Posterior vena cava (tissue), 2 donors: ENCODE results near the gene ACVRL1. TPM values are rescaled to one million over a fixed set of nuclear protein-coding genes. Genes with fewer than 3 reads are reported as not detected.

Experiments used
- DNase-seq: peaks from one replicate; pipeline ENCODE4 v3.0.0-alpha.2; 2020; ENCODE audit warnings: low spot score
- intact Hi-C, 2 donors: fragments of 100-400 bp; cut with DNase I; formaldehyde crosslinking; loops; one replicate each; pipeline versions ENCODE4 v1.14.1 to v1.14.2; 2022 to 2023
- total RNA-seq, 2 donors: library from RNA; stranded (reverse); fragmentation: NEBNext Ultra II Directional; extraction: Animal tissue kit (Norgen Biotek cat#: 25700); gene quantifications; one replicate each; pipeline ENCODE4 v1.2.1, GENCODE V29; 2021
- donor health status: DM: yes; HTN: yes; CAD: no.
- donor health status: DM: yes; HTN: yes; CAD: no.

Gene ACVRL1
- total RNA-seq, 2 donors from 2014 or later = 74.4 to 95.7 TPM

DNA sequence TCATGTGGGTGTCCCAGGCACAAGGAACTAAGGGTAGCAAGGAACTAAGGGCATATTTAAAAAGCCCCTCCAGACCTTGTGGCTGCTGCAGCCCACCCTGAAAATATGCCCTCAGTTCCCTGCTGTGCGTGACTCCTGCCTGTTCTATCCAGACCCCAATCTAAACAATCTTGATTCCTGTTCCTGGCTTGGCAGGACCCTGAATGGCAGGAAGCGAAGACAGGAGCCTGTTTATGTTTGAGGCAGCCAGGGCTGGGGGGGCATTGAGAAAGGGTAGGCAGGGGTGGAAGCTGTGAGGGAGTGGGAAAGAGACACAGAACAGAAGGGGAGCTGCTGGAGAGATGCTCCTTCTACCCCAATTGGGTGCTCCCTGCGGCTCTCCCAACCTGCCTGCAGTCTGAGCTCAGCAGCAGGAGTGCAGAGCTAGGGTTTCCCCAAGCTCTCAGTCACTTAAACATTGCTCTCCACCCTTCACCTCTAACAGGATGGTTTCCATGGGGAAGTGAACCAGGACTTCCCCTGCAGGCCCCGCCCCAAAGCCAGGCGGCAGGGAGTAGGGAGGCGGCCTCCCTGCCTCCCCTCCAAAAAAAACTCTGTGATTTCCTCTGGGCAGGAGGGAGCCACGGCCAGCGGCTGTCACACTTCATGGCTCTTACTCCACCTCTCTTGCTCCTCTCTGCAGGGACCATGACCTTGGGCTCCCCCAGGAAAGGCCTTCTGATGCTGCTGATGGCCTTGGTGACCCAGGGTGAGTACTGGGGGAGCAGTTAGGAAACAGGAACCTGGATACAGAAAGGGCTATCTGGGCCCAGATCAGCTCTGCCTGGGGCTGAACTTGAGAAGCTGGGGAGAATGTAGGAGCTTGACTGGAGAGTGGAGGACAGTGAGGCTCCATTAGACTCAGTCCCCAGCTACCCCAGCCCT, 4.7 kb downstream of the ACVRL1 start:
- peak; percentile 57 for DNase-seq
- intact Hi-C loops = loop anchor here in 1 of 2 donors (10.0 kb wide), 1 partner anchor 73 kb away; no protein-coding TSS in a partner anchor

DNA sequence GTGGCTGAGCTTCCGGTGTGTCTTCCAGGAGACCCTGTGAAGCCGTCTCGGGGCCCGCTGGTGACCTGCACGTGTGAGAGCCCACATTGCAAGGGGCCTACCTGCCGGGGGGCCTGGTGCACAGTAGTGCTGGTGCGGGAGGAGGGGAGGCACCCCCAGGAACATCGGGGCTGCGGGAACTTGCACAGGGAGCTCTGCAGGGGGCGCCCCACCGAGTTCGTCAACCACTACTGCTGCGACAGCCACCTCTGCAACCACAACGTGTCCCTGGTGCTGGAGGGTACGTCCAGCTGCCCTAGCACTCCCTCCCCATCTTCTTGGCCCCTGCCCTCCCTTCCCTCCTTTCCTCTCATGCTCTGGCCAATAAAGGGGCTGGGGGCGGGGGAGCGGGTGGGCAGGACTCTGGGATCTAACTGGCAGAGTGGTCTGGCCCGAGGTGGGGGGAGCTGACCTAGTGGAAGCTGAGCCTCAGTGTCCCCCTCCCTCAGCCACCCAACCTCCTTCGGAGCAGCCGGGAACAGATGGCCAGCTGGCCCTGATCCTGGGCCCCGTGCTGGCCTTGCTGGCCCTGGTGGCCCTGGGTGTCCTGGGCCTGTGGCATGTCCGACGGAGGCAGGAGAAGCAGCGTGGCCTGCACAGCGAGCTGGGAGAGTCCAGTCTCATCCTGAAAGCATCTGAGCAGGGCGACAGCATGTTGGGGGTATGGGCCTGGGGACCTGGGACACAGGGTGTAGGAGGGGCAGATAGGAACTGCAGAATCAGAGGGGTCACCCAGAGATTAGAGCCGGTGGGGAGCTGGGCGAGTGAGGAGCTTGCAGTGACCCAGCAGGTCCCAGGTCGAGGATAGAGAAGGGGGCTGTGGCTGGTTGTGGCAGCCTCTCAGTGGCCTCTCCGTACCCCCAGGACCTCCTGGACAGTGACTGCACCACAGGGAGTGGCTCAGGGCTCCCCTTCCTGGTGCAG, 6.0 kb downstream of the ACVRL1 start:
- peak; percentile 78 for DNase-seq
- intact Hi-C loops = loop anchor here in 1 of 2 donors (10.0 kb wide), 1 partner anchor 71 kb away; no protein-coding TSS in a partner anchor

DNA sequence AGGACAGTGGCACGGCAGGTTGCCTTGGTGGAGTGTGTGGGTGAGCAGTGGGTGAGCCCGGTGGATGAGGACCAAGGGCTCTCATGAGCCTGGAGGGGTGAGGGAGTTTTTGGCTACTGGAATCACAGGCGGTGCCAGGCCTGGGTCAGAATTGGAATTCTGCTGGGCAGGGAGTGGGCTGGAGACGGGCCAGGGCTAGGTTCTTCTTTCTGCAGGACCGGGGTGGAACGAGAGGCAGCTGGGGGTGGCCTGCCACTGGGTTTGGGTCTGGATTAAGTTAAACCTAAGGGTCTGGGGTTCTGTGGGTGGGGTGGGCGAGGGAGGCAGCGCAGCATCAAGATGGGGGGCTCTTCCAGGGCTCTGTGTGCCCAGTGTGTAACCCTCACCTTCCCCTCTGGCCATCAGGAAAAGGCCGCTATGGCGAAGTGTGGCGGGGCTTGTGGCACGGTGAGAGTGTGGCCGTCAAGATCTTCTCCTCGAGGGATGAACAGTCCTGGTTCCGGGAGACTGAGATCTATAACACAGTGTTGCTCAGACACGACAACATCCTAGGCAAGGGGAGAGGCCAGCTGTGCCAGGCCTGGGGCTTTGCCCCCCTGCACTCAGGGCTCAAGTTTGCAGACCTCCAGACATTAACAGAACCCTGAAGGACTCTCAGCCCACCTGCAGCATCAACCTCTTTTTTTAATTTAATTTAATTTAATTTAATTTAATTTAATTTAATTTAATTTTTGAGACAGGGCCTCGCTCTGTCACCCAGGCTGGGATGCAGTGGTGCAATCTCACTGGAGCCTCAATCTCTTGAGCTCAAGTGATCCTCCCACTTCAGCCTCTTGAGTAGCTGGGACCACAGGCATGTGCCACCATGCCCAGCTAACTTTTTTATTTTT, 7.0 kb downstream of the ACVRL1 start:
- no peak for DNase-seq
- intact Hi-C loops = loop anchor here in 1 of 2 donors (10.0 kb wide), 1 partner anchor 71 kb away; no protein-coding TSS in a partner anchor

DNA sequence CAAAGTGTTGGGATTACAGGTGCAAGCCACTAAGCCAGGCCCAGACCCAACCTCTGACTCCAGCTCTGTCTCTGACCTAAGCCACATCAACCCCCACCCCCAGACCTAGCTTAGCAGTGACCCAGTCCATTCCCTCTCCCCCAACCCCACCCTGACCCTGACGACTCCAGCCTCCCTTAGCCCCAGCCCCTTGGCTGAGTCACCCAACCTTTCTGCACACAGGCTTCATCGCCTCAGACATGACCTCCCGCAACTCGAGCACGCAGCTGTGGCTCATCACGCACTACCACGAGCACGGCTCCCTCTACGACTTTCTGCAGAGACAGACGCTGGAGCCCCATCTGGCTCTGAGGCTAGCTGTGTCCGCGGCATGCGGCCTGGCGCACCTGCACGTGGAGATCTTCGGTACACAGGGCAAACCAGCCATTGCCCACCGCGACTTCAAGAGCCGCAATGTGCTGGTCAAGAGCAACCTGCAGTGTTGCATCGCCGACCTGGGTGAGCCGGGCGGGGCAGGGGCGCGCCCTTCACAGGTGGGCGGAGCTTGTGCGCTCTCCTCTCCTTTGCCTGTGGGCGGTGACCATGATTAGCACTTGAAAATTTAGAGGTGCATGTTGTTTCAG, 7.8 kb downstream of the ACVRL1 start:
- intact Hi-C loops = loop anchor here in 1 of 2 donors (10.0 kb wide), 1 partner anchor 70 kb away; no protein-coding TSS in a partner anchor
- peak; percentile 68 for DNase-seq

DNA sequence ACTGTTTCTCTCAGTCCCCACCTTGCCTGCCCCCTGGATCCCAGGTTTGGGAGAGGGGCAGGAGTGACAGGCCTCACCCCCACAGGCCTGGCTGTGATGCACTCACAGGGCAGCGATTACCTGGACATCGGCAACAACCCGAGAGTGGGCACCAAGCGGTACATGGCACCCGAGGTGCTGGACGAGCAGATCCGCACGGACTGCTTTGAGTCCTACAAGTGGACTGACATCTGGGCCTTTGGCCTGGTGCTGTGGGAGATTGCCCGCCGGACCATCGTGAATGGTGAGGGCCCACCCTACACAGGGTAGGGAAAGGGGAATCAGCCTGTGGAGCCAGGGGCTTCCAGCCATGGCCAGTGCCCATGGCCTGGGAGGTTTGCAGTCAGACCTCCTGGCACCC, 8.6 kb downstream of the ACVRL1 start:
- intact Hi-C loops = loop anchor here in 1 of 2 donors (10.0 kb wide), 1 partner anchor 69 kb away; no protein-coding TSS in a partner anchor

DNA sequence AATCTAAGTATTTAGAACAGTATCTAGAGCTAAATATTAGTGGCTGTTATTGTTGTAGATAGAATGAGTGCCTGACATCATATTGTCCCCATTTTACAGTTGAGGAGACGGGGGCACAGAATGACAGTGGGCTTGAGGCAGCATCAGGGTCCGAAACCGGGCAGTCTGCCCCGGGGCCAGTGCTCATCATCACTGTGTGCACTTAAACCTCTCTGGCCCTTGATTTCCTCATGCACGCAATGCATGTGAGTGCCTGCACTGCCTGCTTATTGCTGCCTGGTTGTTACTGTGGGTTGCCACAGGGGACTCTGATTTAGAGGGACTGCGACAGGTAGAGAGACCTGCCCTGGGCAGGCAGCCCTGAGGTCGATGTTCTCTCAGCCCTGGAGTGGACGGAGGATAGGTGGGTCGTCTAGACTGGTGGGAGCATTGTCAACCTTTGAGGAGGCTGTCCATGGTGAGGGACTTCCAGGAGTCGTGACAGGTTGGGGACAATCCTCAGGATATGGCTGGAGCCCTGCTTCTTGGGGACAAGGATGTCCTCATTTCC, 9.8 kb downstream of the ACVRL1 start:
- intact Hi-C loops = loop anchor here in 1 of 2 donors (10.0 kb wide), 1 partner anchor 68 kb away; no protein-coding TSS in a partner anchor

More for the DNA sequence above, 8.6 kb downstream of the ACVRL1 start:
- peak; percentile 67 for DNase-seq

DNA sequence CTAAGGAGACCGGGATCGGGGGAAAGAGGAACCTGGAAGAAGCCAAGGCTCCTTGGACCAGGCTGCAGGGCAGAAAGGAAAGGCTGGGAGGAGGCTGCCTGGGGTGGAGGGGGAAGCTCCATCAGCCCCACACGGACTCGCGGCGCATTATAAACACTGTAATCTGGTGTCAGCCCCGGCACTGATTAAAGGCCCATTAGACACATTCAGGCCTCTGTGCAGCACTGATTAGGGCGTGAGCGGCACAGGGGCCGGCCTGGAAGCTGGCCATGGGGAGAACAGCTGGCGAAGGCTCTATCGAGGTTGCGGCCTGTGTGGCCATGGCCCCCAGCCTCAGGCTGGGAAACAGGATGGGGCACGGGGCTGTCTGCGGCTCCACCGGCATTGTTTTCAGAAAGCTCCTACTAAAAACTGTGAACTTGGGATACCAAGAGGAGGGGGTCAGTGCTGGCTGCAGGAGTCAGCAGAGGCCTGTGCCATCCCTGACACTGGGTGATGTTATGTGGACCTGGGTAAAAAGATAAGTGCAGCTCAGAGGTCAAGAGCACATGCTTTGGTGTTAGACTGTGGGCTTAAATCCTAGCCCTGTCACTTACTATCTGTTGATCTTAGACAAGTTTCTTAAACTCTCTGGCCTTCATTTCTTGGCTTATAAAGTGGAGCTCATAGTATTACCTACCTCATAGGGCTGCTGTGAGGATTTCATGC, 10.6 kb downstream of the ACVRL1 start:
- intact Hi-C loops = loop anchor here in 1 of 2 donors (10.0 kb wide), 1 partner anchor 67 kb away; no protein-coding TSS in a partner anchor
- no peak for DNase-seq

More for the DNA sequence above, 9.8 kb downstream of the ACVRL1 start:
- DNase-seq = peak; percentile 66

DNA sequence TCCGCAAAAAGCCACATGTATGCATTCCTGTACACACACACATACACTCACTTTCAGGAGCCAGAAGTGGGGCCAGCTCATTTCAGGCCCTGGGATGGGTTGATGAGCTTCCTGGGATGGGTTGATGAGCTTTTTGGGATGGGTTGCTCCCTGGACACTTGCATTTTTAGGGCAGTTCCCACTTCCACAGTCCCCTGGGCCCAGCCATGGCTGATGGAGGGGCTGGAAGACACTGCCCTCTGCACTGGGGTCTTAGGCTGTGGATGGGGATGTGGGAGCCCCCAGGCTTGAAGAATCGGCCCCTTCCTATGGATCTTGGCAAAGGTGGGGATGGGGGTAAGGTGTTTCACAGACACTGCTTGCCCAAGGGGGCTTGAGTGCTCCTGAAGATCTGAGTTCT, 12.7 kb downstream of the ACVRL1 start:
- intact Hi-C loops = no loop called here
- peak; percentile 31 for DNase-seq

DNA sequence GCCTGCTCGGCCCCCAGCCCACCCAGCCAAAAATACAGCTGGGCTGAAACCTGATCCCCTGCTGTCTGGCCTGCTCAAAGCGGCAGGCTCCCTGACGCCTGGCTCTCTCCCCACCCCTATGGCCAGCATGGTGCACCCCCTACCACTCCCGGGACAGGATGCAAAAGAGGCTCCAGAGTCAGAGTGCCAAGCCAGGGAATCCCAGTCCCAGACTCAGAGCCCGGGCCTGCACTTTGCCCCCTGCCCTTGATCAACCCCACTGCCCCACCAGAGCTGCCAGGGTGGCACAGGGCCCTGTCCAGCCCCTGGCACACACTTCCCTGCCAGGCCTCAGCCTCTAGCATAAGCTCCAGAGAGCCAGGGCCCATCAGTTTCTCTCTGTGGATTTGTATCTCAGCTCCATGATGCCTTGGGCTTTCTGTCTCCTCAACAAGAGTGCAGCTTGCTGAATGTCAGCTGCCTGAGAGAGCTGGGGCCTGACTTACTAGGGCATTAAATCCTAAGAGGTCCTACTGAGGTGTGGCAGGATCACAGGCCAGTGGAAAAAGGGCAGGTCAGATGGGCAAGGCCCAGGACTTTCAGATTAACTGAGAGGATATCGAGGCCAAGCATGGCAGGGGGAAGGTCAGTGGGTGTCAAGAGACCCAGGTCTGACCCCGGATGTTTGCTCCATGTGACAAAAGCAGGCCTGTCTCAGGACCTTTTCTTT, 13.9 kb downstream of the ACVRL1 start:
- intact Hi-C loops = no loop called here

DNA sequence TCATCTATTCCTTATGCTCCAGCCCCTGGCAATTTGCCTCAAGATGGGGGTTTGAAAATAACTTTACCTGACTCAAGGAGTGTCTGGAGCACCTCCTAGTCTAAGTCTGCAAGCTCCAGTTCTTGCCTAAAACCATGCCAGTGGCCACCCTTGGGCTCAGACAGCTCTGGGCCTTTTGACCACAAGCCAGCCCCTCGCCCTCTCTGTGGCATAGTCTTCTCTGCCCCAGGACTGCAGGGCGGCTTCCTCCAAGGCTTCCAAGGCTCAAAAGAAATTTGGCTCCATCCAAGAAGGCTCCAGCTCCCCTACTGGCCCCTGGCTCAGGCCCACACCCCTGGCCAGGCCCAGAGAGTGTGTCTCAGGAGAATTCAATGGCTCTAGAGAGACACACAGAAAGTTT, 14.8 kb downstream of the ACVRL1 start:
- intact Hi-C loops = no loop called here
- peak; percentile 67 for DNase-seq

More for the DNA sequence above, 13.9 kb downstream of the ACVRL1 start:
- DNase-seq = peak; percentile 72

DNA sequence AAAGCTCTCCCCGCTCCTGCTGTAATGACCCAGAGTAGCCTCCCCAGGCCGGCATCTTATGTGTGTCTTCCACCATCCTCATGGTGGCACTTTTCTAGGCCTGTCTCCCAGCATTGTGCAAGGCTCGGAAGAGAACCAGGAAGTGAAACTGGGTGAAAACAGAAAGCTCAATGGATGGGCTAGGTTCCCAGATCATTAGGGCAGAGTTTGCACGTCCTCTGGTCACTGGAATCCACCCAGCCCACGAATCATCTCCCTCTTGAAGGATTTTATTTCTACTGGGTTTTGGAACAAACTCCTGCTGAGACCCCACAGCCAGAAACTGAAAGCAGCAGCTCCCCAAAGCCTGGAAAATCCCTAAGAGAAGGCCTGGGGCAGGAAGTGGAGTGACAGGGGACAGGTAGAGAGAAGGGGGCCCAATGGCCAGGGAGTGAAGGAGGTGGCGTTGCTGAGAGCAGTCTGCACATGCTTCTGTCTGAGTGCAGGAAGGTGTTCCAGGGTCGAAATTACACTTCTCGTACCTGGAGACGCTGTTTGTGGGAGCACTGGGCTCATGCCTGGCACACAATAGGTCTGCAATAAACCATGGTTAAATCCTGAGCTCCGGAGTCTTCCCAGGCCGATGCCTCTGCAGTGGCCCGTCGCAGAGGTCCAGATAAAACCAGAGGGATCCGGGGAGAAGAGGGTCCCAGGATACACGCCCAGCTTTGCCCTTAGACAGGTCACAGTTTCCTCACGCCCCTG, 15.6 kb downstream of the ACVRL1 start:
- intact Hi-C loops = no loop called here
- DNase-seq = peak; percentile 86

DNA sequence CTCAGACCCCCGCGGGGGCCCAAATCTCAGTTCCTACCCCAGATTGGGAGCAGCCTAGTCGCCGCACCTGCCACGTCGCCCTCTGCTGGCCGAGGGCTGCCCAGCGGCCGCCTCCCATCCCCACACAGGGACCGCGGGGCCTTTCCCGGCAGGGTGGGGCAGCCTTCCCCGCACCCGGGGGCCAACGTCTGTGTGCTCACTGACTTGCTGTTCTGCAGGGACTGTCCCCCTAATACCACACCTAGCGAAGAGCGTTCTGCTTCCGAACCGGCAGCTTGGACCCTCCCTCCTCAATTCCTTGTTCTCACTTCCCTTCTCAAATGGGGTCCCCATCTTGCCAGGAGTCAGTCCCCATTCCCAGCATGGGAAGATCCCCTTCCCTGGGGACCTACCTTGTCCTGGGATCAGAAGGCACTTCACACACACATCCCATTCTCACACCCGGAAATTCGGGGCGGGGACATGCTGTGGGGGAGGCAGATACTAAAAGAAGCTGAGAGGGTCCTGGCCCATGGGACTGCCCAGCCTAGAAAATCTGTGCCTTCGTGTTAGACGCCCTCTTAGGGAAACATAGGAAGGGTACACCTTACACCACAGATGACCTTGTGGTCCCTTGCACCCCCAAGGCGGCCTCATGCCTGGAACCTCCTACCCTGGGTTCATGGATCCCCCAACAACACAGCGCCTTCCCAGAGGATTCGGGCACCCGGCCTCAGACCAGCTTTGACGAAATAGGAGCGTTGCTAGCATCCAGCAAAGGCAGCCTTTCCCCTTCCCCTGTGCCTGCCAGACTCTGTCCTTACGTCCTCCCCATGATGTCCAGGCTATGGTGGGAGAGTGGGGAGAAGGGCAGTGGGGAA, 16.4 kb downstream of the ACVRL1 start:
- intact Hi-C loops = no loop called here
- DNase-seq = peak; percentile 93

DNA sequence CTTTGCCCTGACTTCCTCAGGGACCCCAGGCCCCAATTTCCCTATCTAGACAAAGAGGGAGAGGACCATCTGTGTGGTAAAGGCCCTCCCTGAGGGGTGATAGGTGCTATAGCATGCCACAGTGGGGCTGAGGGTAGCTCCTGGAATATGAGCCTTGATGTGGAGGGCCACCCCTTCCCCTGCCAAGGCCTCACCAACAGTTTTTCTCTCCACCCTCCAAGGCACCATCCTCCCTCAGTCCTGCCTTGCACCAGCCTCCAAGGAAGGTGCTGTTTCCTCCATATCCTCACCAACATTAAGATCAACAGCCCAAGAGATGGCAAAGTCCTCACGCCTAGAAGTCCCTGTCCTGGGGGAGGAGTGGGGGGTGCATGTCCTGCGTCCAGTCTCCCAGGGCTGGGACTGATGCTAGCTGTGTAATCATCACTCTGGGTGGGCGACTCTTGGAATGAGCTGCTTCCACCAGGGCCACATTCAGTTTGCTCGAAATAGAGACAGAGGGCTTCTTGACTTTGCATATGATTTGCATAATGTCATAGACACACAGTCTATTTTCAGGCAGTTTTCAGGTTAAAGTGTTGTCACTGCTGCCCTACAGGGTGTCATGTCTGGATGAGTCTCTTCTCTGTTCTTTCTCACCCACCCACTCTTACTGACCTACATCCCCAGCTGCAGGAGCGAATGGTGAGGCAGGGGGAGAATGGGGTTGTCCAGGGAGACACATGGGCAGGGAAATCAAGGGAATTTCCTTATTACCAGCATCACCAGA, 17.4 kb downstream of the ACVRL1 start:
- peak; percentile 50 for DNase-seq
- intact Hi-C loops = no loop called here
